Measurements from ENCODE around the gene NOC4L. TPM values are rescaled to one million over a fixed set of nuclear protein-coding genes. Genes with fewer than 3 reads are reported as not detected.

Gene NOC4L
- polyA plus RNA-seq, 1 of the 3 experiments (the other 2 are of a cell fraction) = 12.9 TPM

GRCh38 chr12:132166801-132167591 is 22.7 kb downstream of the NOC4L start:
- 68% methylated on average over 10 of the region's 10 CpGs for WGBS (ENCODE audit: low lambda C conversion rate)
- no peak for TF ChIP-seq IRF3 (IDR thresholded peaks at IDR 0.05; ENCODE audit: low read depth, low read length)
- TF ChIP-seq NRF1 (IDR thresholded peaks at IDR 0.05; ENCODE audit: low read depth, low read length) = no peak
- no peak for TF ChIP-seq NFIC (IDR thresholded peaks at IDR 0.05; ENCODE audit: borderline replicate concordance)
- H2AFZ ChIP-seq (ENCODE audit: low read depth) = no peak overlapping the region

GRCh38 chr12:132167611-132168310 is 23.5 kb downstream of the NOC4L start:
- Histone ChIP-seq H3K36me3 (replicated peaks in 1 of 2; ENCODE audit: control insufficient read depth in 1 of 2, insufficient read depth in 2 of 2, low read length in 1 of 2) (no peaks in the 10 kb centered on the region), H3K9ac (no peak overlapping the region), H2AFZ (ENCODE audit: low read depth) (no peak overlapping the region), H3K27me3 (ENCODE audit: insufficient read depth) (peaks cover 71% of the 10 kb centered on the region), H3K27ac (ENCODE audit: low read depth in 2 of 2, low read length in 1 of 2) (no peak overlapping the region), H3K4me1 (ENCODE audit: control insufficient read depth in 1 of 2, insufficient read depth in 2 of 2, low read depth in 1 of 2, low read length in 1 of 2) (peaks cover 2 to 7% of the 10 kb centered on the region in 2 experiments; a peak in 2 of 4 replicates), H4K20me1 (ENCODE audit: insufficient read depth) (no peaks in the 10 kb centered on the region), H3K4me3 (ENCODE audit: low read depth in 2 of 2, low read length in 1 of 2) (no peak overlapping the region), H3K9me3 (no peaks in the 10 kb centered on the region), H3K79me2 (ENCODE audit: insufficient read depth) (no peaks in the 10 kb centered on the region), H3F3A (replicated peaks; ENCODE audit: insufficient read depth) (peaks cover 5% of the 10 kb centered on the region), H3K9me2 (no peaks in the 10 kb centered on the region), H3K4me2 (no peak overlapping the region)
- CTCF ChIA-PET = interaction anchor here (1.6 to 1.8 kb wide), 2 partner anchors 14 to 246 kb away, joined by 7 to 12 read pairs; no protein-coding TSS in a partner anchor
- TF ChIP-seq FOXJ3 (CRISPR knock-in tag; IDR thresholded peaks at IDR 0.05) (no peak), GATA2 (CRISPR knock-in tag; IDR thresholded peaks at IDR 0.05) (no peak)
- no peak for DNase-seq
- POLR2A ChIA-PET = no interaction called here
- WGBS (ENCODE audit: low lambda C conversion rate) = 43% methylated on average over 12 of the region's 30 CpGs

More at GRCh38 chr12:132166801-132167591, 22.7 kb downstream of the NOC4L start:
- Histone ChIP-seq H3K9ac (no peak overlapping the region), H3K4me1 (ENCODE audit: control insufficient read depth in 1 of 2, insufficient read depth in 2 of 2, low read depth in 1 of 2, low read length in 1 of 2) (peaks cover 2 to 7% of the 10 kb centered on the region in 2 experiments; a peak in 2 of 4 replicates), H3F3A (replicated peaks; ENCODE audit: insufficient read depth) (peaks cover 9% of the 10 kb centered on the region), H3K4me3 (ENCODE audit: low read depth in 2 of 2, low read length in 1 of 2) (no peak overlapping the region), H3K79me2 (ENCODE audit: insufficient read depth) (no peaks in the 10 kb centered on the region), H3K9me2 (no peaks in the 10 kb centered on the region), H3K27me3 (ENCODE audit: insufficient read depth) (peaks cover 64% of the 10 kb centered on the region), H3K27ac (ENCODE audit: low read depth in 2 of 2, low read length in 1 of 2) (no peak overlapping the region), H3K9me3 (no peaks in the 10 kb centered on the region), H3K36me3 (replicated peaks in 1 of 2; ENCODE audit: control insufficient read depth in 1 of 2, insufficient read depth in 2 of 2, low read length in 1 of 2) (no peaks in the 10 kb centered on the region), H4K20me1 (ENCODE audit: insufficient read depth) (no peaks in the 10 kb centered on the region), H3K4me2 (no peak overlapping the region)
- ChIA-PET POLR2A (no interaction called here), CTCF (interaction anchor here (1.6 to 1.8 kb wide), 2 partner anchors 13 to 247 kb away, joined by 7 to 12 read pairs; no protein-coding TSS in a partner anchor)
- DNase-seq = no peak

GRCh38 chr12:132168311-132169031 is 24.2 kb downstream of the NOC4L start:
- DNase-seq = no peak
- H3K9me2 ChIP-seq = no peaks in the 10 kb centered on the region
- H2AFZ ChIP-seq (ENCODE audit: low read depth) = no peak overlapping the region
- no peaks in the 10 kb centered on the region for H3K36me3 ChIP-seq (replicated peaks in 1 of 2; ENCODE audit: control insufficient read depth in 1 of 2, insufficient read depth in 2 of 2, low read length in 1 of 2)
- peaks cover 3% of the 10 kb centered on the region for H3F3A ChIP-seq (replicated peaks; ENCODE audit: insufficient read depth)
- no peaks in the 10 kb centered on the region for H3K9me3 ChIP-seq
- peaks cover 72% of the 10 kb centered on the region for H3K27me3 ChIP-seq (ENCODE audit: insufficient read depth)
- 0 out of 2 replicates have a peak, but pooled peaks cover 3% of the 10 kb centered on the region for H4K20me1 ChIP-seq (ENCODE audit: insufficient read depth)
- CTCF ChIA-PET = interaction anchor here (0.6 to 1.8 kb wide), 3 partner anchors 15 to 246 kb away, joined by 3 to 12 read pairs (median 7); no protein-coding TSS in a partner anchor
- no peaks in the 10 kb centered on the region for H3K79me2 ChIP-seq (ENCODE audit: insufficient read depth)
- peaks cover 0 to 7% of the 10 kb centered on the region in 2 experiments; a peak in 1 of 4 replicates for H3K4me1 ChIP-seq (ENCODE audit: control insufficient read depth in 1 of 2, insufficient read depth in 2 of 2, low read depth in 1 of 2, low read length in 1 of 2)
- no peak overlapping the region for H3K4me3 ChIP-seq (ENCODE audit: low read depth in 2 of 2, low read length in 1 of 2)
- WGBS (ENCODE audit: low lambda C conversion rate) = 53% methylated on average over 14 of the region's 31 CpGs
- H3K9ac ChIP-seq = no peak overlapping the region
- no peak overlapping the region for H3K4me2 ChIP-seq
- H3K27ac ChIP-seq (ENCODE audit: low read depth in 2 of 2, low read length in 1 of 2) = no peak overlapping the region
- POLR2A ChIA-PET = no interaction called here
- TF ChIP-seq SMC3 (IDR thresholded peaks at IDR 0.05; ENCODE audit: low read depth, low read length) (no peak), MAX (IDR thresholded peaks at IDR 0.05; ENCODE audit: low read depth) (no peak), REST (IDR thresholded peaks at IDR 0.05; ENCODE audit: low read depth, low read length) (no peak), RCOR1 (IDR thresholded peaks at IDR 0.05; ENCODE audit: low read length) (no peak), RXRA (IDR thresholded peaks at IDR 0.05; ENCODE audit: borderline replicate concordance, low read depth) (no peak)

Data from SK-N-SH (cell line).